ENCODE measurements around the gene EMC7. TPM values are rescaled to one million over a fixed set of nuclear protein-coding genes. Genes with fewer than 3 reads are reported as not detected.

The EMC7 gene
- total and polyA plus RNA-seq, 9 of the 15 experiments (the other 6 are each of a cell fraction or from before 2014, with no cell fraction given) = 25.8 to 92.8 (median 49.7) TPM

DNA sequence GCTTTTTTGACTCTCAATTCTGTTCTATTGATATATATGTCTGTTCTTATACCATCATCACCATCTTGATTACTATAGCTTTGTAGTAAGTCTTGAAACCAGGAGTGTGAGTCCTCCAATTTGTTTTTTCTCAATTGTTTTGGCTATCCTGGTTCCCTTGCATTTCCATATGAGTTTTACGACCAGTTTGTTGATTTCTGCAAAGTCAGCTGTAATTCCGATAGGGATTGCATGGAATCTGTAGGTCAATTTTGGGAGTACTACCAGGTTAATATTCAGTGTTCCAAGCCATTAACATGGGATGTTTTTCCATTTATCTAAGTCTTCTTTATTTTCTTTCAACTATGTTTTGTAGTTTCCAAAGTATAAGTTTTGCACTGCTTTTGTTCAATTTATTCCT lies 27.2 kb upstream of the EMC7 start:
- CTCF ChIA-PET (ENCODE audit: low intra/inter-chr PET ratio) = no interaction called here
- no peak for FAIRE-seq
- TF ChIP-seq MAFF (IDR thresholded peaks at IDR 0.05; ENCODE audit: low read length) (peak; percentile 81), BRD9 (IDR thresholded peaks at IDR 0.05; ENCODE audit: low read depth, partially characterized antibody) (no peak), MAFG (tag; conservative IDR thresholded peaks at IDR 0.05) (peak; percentile 70), TFAM (CRISPR knock-in tag; conservative IDR thresholded peaks at IDR 0.05) (no peak), BRF2 (IDR thresholded peaks at IDR 0.05; ENCODE audit: borderline replicate concordance, insufficient read depth, insufficient read length) (no peak), ZNF316 (IDR thresholded peaks at IDR 0.05) (peak; percentile 88), ZZZ3 (IDR thresholded peaks at IDR 0.05) (no peak), FOXK2 (conservative IDR thresholded peaks at IDR 0.05 in 1 of 2, IDR thresholded peaks at IDR 0.05 in 1 of 2; ENCODE audit: low read depth in 2 of 2) (no peak), MAFK (IDR thresholded peaks at IDR 0.05; ENCODE audit: low read length) (peak; percentile 77), MCM7 (IDR thresholded peaks at IDR 0.05) (no peak)
- TF ChIP-seq, protein P1, sequence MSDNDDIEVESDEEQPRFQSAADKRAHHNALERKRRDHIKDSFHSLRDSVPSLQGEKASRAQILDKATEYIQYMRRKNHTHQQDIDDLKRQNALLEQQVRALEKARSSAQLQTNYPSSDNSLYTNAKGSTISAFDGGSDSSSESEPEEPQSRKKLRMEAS (CRISPR knock-in tag; IDR thresholded peaks at IDR 0.05) = no peak
- TF ChIP-seq, protein P2, sequence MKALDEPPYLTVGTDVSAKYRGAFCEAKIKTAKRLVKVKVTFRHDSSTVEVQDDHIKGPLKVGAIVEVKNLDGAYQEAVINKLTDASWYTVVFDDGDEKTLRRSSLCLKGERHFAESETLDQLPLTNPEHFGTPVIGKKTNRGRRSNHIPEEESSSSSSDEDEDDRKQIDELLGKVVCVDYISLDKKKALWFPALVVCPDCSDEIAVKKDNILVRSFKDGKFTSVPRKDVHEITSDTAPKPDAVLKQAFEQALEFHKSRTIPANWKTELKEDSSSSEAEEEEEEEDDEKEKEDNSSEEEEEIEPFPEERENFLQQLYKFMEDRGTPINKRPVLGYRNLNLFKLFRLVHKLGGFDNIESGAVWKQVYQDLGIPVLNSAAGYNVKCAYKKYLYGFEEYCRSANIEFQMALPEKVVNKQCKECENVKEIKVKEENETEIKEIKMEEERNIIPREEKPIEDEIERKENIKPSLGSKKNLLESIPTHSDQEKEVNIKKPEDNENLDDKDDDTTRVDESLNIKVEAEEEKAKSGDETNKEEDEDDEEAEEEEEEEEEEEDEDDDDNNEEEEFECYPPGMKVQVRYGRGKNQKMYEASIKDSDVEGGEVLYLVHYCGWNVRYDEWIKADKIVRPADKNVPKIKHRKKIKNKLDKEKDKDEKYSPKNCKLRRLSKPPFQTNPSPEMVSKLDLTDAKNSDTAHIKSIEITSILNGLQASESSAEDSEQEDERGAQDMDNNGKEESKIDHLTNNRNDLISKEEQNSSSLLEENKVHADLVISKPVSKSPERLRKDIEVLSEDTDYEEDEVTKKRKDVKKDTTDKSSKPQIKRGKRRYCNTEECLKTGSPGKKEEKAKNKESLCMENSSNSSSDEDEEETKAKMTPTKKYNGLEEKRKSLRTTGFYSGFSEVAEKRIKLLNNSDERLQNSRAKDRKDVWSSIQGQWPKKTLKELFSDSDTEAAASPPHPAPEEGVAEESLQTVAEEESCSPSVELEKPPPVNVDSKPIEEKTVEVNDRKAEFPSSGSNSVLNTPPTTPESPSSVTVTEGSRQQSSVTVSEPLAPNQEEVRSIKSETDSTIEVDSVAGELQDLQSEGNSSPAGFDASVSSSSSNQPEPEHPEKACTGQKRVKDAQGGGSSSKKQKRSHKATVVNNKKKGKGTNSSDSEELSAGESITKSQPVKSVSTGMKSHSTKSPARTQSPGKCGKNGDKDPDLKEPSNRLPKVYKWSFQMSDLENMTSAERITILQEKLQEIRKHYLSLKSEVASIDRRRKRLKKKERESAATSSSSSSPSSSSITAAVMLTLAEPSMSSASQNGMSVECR (CRISPR knock-in tag; IDR thresholded peaks at IDR 0.05) = no peak
- TF ChIP-seq, protein P3, sequence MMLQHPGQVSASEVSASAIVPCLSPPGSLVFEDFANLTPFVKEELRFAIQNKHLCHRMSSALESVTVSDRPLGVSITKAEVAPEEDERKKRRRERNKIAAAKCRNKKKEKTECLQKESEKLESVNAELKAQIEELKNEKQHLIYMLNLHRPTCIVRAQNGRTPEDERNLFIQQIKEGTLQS (IDR thresholded peaks at IDR 0.05) = no peak
- TF ChIP-seq, protein P3 (CRISPR knock-in tag; conservative IDR thresholded peaks at IDR 0.05) = no peak

More for the DNA sequence above, 27.2 kb upstream of the EMC7 start:
- no peak overlapping the region for H3K27ac ChIP-seq (ENCODE audit: extremely low read depth, low read depth, low read length)
- BruUV-seq (replicated peaks) = no TSS peak
- no peaks in the 10 kb centered on the region for H3K9me3 ChIP-seq (replicated peaks; ENCODE audit: control insufficient read depth, insufficient read depth, low read depth, low read length)
- no peaks in the 10 kb centered on the region for H4K20me1 ChIP-seq (replicated peaks; ENCODE audit: control insufficient read depth, insufficient read depth, low read length)
- H3K9ac ChIP-seq (ENCODE audit: insufficient read depth in 1 of 2, low read depth in 2 of 2, low read length in 2 of 2) = no peak overlapping the region
- intact Hi-C loops (cut with micrococcal nuclease) = loop anchor here (5.0 kb wide), 1 partner anchor 78 kb away; no protein-coding TSS in a partner anchor
- no peaks in the 10 kb centered on the region for H3K9me1 ChIP-seq (ENCODE audit: control insufficient read depth, insufficient read depth, low read length)
- no peak overlapping the region for H3K4me3 ChIP-seq
- ATAC-seq = no peak
- WGBS (ENCODE audit: insufficient coverage, low coverage, missing lambda C conversion rate) = 33% methylated on average over 2 of the region's 2 CpGs
- no peaks in the 10 kb centered on the region for H3K36me3 ChIP-seq (ENCODE audit: control insufficient read depth, insufficient read depth, low read length)
- no peaks in the 10 kb centered on the region for H3K27me3 ChIP-seq (ENCODE audit: control insufficient read depth in 2 of 2, insufficient read depth in 2 of 2, low read length in 2 of 2)
- no peaks in the 10 kb centered on the region for H3K4me1 ChIP-seq (replicated peaks in 1 of 2; ENCODE audit: control insufficient read depth in 2 of 2, insufficient read depth in 2 of 2, low read length in 2 of 2)
- POLR2A ChIA-PET = no interaction called here
- H3K79me2 ChIP-seq (ENCODE audit: control insufficient read depth, insufficient read depth, low read length) = no peaks in the 10 kb centered on the region
- in situ Hi-C loops (cut with MboI) = no loop called here
- H3K4me2 ChIP-seq (ENCODE audit: insufficient read depth, low read length) = no peak overlapping the region
- no peak for DNase-seq (ENCODE audit: extremely low read depth in 1 of 4, low spot score in 3 of 4)
- H2AFZ ChIP-seq (ENCODE audit: low read depth, low read length) = no peak overlapping the region

All from K562 (cell line).